IPS-NIHi11 (cell line): ENCODE data around the gene IRF7.

Experiments
- DNase-seq: peaks from one replicate; pipeline ENCODE4 v3.0.0; 2012; ENCODE audit warnings: mixed read lengths, low spot score

Gene IRF7

DNA sequence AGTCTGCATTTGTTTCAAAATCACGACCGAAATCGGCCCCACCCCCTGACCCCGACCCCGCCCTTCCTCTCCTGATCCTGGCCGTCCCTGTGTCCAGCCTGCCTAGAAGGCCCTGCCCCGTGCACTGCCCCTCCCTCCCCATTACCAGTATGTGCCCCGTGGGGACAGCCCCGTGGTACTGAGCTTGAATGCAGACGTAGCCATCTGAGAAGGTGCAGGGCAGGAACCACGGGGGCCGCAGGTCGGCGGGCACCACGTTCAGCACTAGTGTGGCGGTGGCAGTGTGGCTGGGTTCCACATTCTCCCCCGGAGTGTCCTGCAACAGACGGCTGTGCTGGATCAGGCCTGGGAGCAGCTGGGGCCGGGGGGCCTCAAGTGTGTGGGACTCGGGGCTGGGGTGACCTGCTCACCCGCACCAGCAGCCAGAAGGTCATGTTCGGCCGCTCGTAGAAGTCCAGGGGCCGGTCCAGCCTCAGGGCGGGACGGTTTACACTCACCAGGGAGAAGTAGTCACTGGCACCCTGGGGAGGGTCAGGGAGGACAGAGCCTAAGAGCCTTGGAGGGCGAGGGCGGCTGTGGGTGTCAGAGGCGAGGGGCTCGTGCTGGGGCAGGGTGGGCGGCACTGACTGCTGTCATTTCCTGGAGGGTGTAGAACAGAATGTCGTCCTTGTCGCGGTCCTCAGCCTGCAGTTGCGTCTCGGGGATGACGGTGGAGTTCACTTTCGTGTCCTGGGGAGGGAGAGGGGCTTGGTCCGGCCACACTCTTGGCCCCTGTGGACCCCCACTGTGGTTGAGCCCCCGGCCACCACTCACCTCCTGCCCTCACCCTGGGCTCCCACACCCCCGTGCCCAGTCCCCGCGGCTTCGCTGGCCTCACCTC lies 5.4 kb upstream of the IRF7 start:
- DNase-seq = no peak

DNA sequence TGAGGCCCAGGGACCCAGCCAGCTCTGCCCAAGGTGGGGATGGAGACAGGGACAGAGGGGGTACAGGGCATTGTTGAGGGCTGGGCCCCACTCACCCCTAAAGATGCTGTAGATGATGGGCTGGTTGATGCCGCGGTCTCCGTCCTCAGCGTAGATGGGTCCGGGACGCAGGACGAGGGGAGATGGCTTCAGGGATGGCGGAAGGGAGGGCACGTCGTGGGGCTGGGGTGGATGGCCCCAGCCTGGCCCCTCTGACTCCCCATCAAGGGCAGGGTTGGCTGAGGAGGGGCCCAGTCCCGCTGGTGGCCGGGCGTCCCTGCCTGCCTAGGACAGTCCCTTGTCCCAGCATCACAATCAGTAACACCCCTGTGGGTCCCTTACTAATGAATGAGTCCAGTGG lies 4.5 kb upstream of the IRF7 start:
- DNase-seq = no peak

DNA sequence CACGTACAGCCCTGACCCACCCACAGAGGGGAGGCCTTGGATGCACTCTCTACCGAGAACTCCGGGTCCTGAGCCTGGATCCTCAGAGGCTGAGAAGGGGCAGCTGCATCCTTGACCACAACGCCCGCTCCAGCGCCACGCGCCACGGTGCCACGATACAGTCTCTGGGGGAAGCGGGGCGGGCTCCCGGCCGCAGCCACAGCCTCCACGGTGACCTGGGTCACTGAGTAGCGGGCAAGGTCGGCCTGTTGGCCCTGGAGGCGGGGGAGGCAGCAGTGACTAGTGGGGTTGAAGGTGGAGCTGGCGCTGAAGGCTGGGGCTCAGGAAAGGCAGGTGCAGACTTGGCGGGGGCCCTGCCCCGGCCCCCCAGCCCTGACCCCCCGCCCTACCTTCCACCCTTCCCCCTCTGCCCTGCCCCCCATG lies 3.9 kb upstream of the IRF7 start:
- no peak for DNase-seq

DNA sequence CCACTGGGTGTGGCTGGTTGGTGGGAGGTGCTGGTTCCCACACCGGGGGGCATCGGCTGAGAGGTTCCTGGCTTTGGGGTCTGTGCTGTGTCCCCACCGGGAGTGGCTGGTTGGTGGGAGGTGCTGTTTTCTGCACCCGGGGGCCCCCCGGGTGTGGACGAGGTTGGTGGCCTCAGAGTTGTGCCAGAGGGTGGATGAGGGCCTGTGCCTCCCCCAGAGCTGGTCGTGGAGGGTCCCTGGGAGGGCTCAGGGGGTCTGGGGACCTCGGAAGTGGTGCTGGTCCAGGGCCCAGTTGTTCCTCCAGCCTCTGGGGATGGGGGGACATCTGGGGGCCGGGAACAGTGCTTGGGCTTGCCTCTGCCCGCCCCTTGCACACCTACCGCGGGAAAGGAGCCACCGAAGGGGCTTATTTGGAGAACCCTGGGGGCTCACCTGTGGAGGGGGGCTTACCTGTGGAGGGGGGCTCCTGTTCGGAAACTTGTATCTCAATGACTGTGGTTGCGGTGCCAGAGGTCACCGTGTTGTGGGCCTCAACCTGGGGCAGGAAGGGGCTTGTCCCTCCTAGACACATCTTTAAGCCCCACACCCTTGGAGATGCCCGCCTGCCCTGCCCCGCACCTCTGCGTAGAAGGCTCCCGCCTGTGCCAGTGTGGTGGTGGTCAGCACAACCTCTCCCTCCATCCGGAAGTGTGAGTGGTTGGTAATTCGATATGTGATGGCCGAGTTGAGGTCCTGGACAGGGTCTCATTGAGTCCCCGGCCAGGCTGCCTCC lies 3.3 kb upstream of the IRF7 start:
- DNase-seq = no peak

DNA sequence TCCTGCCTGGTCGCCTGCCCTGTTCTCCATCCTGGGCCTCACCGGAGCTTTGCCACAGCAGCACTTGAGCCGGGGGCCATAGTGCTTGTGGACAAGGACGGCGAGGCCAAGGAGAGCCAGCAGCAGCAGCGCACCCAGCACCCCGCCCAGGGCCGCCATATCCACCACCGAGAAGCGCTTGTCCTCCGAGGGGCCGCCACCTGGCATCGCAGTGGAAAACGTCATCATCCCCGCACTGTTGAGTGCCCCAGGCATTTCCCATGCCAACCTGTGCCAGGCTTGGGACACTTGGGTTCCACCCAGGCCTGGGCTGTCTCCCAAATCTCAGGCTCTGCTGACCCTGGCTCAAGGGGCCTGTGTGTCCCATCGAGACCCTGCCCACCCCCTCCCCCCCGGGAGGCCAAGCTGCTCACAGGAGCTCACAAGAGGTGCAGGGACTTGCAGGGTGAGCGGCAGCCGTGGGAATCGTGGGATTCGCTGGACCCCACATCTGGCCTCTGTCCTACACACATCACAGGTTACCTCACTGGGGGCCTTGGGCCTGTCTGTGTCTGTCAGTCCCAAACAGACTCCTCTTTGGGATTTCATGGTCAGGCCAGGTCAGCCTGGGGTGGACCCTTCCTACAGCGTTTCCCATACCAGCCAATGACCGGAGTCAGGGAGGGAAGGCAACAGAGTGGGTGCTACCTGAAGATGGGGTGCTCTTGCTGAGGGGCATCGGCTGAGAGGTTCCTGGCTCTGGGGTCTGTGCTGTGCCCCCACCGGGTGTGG lies 2.3 kb upstream of the IRF7 start:
- no peak for DNase-seq

DNA sequence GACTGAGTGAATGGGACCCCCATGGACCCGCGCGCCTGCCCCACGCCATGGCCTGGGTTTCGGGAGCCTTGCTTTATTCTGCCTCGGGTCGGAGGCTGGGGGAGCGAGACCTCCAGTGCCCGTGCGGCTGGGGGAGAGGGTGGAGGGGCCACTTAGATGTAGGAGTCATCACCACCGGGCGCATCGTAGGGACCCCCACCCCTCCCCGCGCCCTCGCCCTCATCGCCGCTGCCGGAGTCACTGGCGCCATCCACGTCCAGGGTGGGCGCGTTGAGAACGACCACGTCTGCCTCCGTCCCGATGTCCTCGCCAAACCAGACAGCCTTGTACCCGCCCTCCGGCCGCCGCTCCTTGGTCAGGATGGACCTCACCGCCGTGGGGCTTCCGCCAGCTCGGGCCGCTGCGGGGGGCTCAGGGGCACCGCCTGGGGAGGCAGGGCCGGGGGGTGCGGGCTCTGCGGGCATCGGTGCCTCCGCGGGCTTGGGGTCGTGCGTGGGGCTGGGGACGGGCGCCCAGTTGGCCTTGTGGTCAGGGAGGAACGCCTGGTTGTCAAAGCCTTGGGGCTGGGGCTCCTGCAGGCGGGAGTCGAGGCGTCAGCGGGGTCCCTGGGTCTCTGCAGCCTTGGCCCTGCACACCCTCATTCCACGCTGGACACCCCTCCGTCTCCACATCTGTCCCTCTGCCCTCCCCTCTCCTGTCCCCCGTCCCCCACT lies 1.6 kb upstream of the IRF7 start:
- DNase-seq = no peak

DNA sequence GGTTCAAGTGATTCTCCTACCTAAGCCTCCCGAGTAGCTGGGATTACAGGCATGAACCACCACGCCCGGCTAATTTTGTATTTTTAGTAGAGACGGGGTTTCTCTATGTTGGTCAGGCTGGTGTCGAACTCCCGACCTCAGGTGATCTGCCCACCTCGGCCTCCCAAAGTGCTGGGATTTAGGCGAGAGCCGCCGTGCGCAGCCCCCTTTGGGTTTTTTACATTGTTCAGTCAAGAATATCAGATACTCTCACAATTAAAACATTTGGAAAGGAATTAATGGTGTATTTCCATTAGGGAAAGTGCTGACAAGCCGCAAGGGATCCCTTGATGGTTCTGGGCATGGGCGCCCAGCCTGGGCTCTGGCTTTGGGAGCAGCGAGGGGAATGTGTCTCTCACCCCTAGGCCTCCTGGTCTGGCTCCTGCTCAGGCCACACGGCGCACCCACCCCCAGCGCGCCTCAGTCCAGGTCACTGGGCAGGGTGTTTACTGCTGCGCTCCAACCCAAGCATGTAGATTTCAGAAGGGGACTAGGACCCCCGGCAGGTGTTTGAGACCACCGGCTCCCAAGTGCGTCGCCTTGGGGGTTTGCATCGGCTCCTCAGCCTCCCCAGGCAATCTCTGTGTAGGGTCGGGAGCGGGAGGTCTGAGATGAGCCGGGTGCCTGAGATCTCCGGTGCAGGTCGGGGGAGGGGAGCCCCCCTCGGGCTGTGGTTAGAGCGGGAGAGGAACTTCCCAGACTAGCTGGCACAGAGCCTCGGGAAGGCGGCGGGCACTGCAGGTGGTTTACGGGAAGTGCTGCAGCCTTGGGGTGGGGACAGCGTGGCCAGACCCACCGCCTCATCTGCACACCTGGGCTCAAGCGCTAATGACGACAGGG lies 809 bp upstream of the IRF7 start:
- DNase-seq = no peak

DNA sequence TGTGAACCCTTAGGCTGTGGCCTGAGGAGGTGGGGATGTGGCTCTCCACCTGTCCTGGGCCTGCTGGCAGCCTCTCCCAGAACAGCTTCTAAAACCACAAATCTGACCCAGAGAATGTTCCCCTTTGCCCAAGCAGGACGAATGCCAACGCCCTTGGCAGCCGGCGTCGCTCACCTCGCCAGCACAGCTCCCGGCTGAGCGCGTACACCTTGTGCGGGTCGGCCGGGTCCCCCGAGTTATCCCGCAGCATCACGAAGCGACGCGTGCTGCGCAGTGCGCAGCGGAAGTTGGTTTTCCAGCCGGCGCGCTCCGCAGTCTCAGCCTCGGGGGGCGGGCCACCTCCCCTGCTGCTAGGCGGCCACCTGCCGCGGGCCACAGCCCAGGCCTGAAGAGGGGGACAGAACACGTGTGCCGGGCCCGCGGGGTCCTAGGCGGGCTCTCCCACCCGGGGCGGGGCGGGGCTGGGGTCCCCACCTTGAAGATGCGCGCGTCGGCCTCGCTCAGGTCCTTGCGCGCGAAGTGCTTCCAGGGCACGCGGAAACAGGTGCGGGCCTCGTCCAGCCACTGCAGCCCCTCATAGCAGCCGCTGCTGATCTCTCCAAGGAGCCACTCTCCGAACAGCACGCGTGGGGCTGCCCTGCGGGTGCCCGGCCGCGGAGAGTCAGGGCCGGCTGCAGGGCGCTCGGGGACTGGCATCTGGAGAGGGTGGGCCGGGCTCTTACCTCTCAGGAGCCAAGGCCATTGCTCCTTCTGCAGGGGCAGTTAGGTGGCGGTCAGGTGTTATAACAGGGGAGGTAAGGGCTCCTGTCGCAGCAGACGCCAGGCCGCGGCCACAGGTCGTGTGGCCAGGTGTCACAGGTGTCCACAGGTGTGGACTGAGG lies 887 bp downstream of the IRF7 start:
- no peak for DNase-seq

DNA sequence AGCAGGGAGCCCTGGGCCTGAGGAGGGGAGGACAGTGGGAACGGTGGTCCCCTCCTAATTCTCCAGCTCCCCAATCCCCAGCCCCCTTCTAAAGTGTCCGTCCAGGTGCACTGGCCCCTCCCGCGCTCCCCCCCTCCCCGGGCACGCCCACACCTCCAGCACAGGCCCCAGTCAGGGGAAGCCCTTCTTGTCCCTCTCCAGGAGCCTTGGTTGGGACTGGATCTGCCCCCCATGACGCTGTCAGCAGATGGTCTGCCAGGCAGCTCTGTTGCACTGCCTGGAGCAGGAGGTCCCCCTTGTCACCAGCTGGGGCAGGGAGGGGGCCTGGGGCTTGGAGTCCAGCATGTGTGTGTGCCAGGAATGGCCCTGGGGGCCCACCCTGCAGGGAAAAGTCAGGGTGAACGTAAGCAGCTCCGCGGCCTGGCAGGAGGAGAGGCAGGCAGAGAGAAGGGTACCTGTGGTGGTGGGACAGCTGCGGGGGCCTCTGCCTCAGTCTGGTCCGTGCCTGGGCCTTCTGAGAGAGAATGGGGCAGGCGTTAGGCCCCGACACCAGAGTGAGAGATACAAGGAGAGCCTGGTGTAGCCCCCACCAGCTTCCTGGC lies 1.6 kb downstream of the IRF7 start:
- DNase-seq = no peak

DNA sequence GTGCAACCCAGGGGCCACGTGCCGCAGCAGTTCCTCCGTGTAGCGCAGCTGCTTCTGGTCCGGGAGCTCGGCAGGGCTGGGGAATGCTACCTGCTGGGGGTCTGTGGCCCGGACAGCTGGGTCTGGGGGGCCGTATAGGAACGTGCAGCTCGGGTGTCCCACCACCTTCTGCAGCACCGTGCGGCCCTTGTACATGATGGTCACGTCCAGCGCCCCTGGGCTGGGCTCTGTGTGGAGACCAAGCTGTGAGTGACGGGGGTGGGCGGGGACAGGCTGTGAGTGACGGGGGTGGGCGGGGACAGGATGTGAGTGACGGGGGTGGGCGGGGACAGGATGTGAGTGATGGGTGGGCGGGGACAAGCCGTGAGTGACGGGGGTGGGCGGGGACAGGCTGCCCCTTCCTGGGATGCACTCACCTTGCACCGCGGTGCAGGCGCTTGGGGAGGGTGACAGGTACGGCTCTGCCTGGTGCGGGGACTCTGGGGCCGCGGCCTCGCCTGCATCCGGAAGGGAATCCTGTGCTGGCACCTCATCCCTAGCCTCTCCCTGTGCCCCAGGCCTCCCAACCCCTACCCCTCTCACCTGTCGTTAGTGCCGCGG lies 2.3 kb downstream of the IRF7 start:
- DNase-seq = peak; percentile 84

DNA sequence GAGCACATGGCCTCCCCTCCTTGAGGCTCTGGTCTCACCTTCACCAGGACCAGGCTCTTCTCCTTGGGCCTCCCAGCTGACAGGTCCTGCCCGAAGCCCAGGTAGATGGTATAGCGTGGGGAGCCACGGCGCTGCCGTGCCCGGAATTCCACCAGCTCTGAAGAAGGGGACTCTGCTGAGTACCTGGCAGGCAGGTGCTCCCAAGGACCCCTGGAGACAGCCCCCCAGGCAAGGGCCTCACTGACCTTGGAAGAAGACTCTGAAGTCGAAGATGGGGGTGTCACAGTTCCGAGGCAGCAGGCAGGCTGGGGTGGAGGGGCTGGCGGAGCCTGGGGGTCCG lies 2.8 kb downstream of the IRF7 start:
- DNase-seq = no peak

DNA sequence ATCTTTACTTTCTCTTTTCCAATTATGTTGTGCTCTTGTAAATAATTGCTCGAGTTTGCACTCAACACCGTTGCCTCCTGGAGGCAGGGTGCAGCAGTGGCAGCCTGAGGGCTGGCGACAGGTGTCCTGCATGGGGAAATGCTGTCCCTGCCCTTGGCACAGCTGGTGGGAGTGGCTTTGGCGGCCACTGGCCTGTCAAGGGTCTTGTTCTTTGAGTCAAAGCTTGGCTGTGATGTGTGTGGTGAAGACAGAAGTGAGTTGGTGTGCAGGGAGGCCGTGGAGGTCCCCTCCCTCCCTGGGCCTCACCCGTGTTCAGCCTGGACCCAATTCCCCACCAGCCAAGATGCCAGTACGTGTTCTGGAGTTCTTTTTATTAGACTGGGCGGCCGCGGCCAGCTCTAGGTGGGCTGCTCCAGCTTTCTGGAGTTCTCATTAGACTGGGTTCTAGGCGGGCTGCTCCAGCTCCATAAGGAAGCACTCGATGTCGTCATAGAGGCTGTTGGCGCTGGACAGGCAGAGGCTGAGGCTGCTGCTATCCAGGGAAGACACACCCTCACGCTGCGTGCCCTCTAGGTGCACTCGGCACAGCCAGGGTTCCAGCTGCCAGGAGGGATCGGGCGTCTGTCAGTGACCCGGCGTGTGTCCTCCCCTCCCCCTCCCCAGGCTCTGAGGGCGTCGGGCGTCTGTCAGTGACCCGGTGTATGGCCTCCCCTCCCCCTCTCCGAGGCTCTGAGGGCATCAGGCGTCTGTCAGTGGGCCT lies 3.4 kb downstream of the IRF7 start:
- no peak for DNase-seq

DNA sequence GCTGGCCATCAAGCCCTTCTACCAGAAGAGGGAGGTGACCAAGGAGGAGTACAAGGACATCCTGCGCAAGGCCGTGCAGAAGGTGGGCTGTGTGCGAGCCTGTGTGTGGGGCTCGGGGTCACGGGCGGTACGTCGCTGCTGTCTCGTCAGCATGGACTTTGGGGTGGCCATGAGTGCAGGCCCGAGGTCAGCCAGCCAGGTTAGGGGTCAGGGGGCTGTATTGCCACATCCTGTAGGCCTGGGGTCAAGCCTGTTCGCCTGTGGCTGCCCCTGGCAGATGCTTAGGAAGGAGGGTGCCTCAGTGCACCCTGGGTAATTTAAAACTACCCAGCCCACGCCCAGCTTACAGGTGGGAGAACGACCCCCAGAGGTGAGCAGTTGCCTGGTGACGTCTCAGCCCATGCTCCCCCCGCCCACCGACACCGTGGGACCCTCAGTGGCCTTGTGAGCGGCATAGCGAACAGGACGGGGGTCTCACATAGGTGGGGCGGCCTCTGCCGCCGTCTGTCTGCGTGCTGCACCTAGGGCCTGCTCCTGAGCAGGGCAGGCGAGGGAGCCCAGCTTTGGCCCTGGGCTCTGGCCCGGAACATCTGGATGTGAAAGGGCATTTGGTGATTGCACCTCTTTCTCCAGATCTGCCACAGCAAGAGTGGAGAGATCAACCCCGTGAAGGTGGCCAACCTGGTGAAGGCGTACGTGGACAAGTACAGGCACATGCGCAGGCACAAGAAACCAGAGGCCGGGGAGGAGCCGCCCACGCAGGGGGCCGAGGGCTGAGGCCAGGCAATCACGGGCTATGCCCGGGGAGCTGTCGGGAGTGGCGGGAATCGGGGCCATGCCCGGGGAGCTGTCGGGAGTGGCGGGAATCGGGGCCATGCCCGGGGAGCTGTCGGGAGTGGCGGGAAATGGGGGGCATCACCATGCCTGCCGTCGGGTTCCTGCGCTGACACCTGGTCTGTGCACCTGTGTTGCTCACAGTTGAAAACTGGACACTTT lies 4.5 kb downstream of the IRF7 start:
- DNase-seq = no peak

DNA sequence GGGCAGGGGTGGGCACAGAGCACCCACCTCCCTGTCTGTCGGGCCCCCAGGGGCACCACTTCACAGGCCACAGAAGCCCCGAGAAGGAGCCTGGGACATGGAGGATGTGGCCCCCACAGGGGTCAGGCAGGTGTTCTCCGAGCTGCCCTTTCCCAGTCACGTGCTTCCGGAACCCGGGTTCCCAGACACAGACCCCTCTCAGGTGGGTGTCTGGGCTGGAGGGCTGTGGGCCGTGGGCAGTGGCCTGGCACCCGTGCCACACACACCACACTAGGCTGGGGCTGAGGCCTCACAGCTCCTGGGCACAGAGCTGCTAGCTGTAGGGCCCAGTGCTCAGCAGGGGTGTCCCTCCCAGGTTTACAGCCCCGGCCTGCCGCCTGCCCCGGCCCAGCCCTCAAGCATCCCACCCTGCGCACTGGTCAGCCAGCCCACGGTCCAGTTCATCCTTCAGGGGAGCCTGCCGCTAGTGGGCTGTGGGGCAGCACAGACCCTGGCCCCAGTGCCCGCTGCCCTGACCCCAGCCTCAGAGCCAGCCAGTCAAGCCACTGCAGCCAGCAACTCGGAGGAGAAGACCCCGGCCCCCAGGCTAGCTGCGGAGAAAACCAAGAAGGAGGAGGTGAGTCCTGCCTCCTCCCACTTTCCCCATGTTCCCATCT lies 5.5 kb downstream of the IRF7 start:
- no peak for DNase-seq

DNA sequence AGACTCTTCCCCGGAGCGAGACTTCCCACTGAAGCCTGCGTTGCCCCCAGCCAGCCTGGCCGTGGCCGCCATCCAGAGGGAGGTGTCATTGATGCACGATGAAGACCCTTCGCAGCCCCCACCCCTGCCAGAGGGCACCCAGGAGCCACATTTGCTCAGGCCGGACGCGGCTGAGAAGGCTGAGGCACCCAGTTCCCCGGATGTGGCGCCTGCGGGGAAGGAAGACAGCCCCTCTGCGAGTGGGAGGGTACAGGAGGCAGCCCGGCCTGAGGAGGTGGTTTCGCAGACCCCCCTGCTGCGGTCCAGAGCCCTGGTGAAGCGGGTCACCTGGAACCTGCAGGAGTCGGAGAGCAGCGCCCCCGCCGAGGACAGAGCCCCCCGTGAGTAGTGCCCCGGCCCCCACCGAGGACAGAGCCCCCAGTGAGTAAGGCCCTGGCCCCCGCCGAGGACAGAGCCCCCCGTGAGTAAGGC lies 6.4 kb downstream of the IRF7 start:
- DNase-seq = no peak

DNA sequence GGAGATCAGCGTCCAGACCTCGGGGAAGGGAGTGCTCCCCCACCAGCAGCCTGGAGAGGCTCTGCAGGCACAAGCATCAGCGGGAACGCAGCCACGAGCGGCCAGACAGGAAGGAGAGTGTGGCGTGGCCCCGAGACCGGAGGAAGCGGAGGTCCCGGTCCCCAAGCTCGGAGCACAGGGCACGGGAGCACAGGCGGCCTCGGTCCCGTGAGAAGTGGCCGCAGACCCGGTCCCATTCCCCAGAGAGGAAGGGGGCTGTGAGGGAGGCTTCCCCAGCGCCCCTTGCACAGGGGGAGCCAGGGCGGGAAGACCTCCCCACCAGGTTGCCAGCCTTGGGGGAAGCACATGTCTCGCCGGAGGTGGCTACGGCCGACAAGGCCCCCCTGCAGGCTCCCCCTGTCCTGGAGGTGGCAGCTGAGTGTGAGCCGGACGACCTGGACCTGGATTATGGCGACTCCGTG lies 6.9 kb downstream of the IRF7 start:
- no peak for DNase-seq
